Tibial nerve (tissue), 3 donors: Measurements from ENCODE around the gene EPHA10.

Experiments
- CTCF ChIP-seq, 5 experiments: fragments of 200-600 bp in 3 of 5; fragments of 450-650 bp in 2 of 5; sonication (generic) in 3 of 5; IDR thresholded peaks; one replicate each; pipeline ENCODE4 v1.5.1; 2016 to 2019; ENCODE audit warnings: antibody characterized with exemption in 5 of 5, mild to moderate bottlenecking in 3 of 5, moderate library complexity in 2 of 5
- POLR2A ChIP-seq, 2 donors: fragments of 450-650 bp; IDR thresholded peaks; one replicate each; pipeline ENCODE4 v1.6.1; 2017; ENCODE audit warnings: antibody characterized with exemption in 2 of 2, mild to moderate bottlenecking in 2 of 2, moderate library complexity in 2 of 2

GRCh38 chr1:37813529-37814145 lies 48.7 kb upstream of the EPHA10 start:
- TF ChIP-seq CTCF (IDR thresholded peaks at IDR 0.05) (no peak), POLR2A (IDR thresholded peaks at IDR 0.05) (no peak)
